GM19328 (cell line): Measurements from ENCODE around the gene EIF5B.

ENCODE experiments used
- ATAC-seq: cut with Tn5 transposase; IDR thresholded peaks from one replicate; pipeline ENCODE4 v1.9.1; 2021; ENCODE audit warnings: mild to moderate bottlenecking, moderate library complexity; ENCODE audit not compliant: unreplicated experiment

Gene EIF5B

DNA sequence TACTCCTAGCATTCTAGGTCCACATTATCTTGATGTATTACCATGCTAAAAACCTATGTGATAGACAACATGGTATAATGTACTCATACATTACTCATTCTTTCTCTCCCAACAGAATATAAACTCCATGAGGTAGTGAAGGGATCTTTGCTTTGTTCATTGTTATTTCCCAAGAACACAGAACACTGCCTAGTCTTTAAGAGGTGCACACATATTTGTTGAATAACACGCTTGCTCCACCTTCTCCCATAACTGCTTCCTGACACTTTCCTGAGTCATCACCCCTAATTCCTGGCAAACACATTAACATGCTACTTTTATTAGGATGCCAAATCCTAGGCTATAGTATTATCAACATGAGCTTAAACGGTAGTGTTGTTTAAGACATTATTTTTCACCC lies 111.4 kb downstream of the EIF5B start:
- ATAC-seq: no peak

DNA sequence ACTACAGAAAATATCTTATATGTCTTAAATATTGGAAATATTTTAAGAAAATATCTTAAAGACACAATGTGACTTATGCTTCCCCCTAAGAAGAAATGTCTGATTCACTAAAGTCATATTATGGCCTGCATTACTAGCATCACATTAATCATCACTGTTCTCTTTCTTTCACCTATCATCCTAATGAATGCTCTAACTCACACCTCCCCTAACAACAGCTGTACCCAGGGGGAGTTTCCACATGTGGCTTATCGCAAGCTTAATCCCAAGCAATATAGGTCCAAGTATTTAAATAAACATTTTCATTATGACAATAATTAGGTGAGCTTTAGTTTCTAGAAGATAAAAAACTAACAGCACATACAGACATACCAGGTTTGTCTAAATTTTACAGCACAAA lies 113.0 kb downstream of the EIF5B start:
- no peak for ATAC-seq
